HG02610 (cell line): ENCODE results near the gene LLGL2.

Experiments
- ATAC-seq: cut with Tn5 transposase; IDR thresholded peaks from one replicate; pipeline ENCODE4 v1.9.1; 2021; ENCODE audit warnings: mild to moderate bottlenecking, moderate library complexity; ENCODE audit not compliant: unreplicated experiment

The LLGL2 gene

GRCh38 chr17:75611851-75612429, 86.4 kb downstream of the LLGL2 start:
- no peak for ATAC-seq

- no peak for ATAC-seq
Measured at GRCh38 chr17:75612906-75613626, 87.6 kb downstream of the LLGL2 start.

- no peak for ATAC-seq
Measured at GRCh38 chr17:75614006-75614405, 88.5 kb downstream of the LLGL2 start.

- ATAC-seq = no peak
Measured at GRCh38 chr17:75614556-75615270, 89.2 kb downstream of the LLGL2 start.

GRCh38 chr17:75615301-75615700, 89.8 kb downstream of the LLGL2 start:
- ATAC-seq = no peak

- ATAC-seq = no peak
Measured at GRCh38 chr17:75616521-75617122, 91.1 kb downstream of the LLGL2 start.

GRCh38 chr17:75617218-75617617, 91.7 kb downstream of the LLGL2 start:
- no peak for ATAC-seq

- no peak for ATAC-seq
Measured at GRCh38 chr17:75617675-75618074, 92.2 kb downstream of the LLGL2 start.

GRCh38 chr17:75619506-75620431, 94.3 kb downstream of the LLGL2 start:
- no peak for ATAC-seq

GRCh38 chr17:75621489-75621888, 96.0 kb downstream of the LLGL2 start:
- ATAC-seq = no peak

GRCh38 chr17:75622076-75622475, 96.6 kb downstream of the LLGL2 start:
- ATAC-seq = no peak

GRCh38 chr17:75622771-75623273, 97.3 kb downstream of the LLGL2 start:
- no peak for ATAC-seq

GRCh38 chr17:75623386-75623785, 97.9 kb downstream of the LLGL2 start:
- no peak for ATAC-seq

GRCh38 chr17:75624021-75624420, 98.5 kb downstream of the LLGL2 start:
- ATAC-seq = no peak
